K562 (cell line): Measurements from ENCODE around the gene GATB. TPM values are rescaled to one million over a fixed set of nuclear protein-coding genes. Genes with fewer than 3 reads are reported as not detected.

Source experiments
- CXXC5 ChIP-seq: fragments of 250-450 bp; sonication (Bioruptor Pico); IDR thresholded peaks from 2 replicates; pipeline ENCODE4 v1.8.0; 2022; ENCODE audit warnings: inconsistent platforms, mild to moderate bottlenecking, moderate library complexity
- DMBX1 ChIP-seq: fragments of 250-450 bp; sonication (Bioruptor Pico); IDR thresholded peaks from 2 replicates; pipeline ENCODE4 v1.8.0; 2022; ENCODE audit warnings: inconsistent platforms, mild to moderate bottlenecking, moderate library complexity, borderline replicate concordance
- HNRNPK ChIP-seq: fragments of 200-400 bp; formaldehyde crosslinking; IDR thresholded peaks from one replicate; pipeline ENCODE4 v1.6.1; 2018; ENCODE audit warnings: mild to moderate bottlenecking, low read depth, low read length; ENCODE audit not compliant: poor library complexity, severe bottlenecking
- NR2F6 ChIP-seq: fragments of 450-650 bp; formaldehyde crosslinking; IDR thresholded peaks from 2 replicates; pipeline ENCODE4 v1.4.0; 2020; ENCODE audit warnings: mild to moderate bottlenecking
- RBBP5 ChIP-seq: fragments of 200-600 bp; sonication (generic); IDR thresholded peaks from 2 replicates; pipeline ENCODE4 v1.6.1; 2012; ENCODE audit warnings: borderline replicate concordance, mild to moderate bottlenecking, low read length, control low read depth, inconsistent platforms; ENCODE audit not compliant: insufficient read depth, poor library complexity, severe bottlenecking
- RBM34 ChIP-seq: fragments of 200-400 bp; formaldehyde crosslinking; IDR thresholded peaks from 2 replicates; pipeline ENCODE4 v1.6.1; 2018; ENCODE audit warnings: low read length, borderline replicate concordance; ENCODE audit not compliant: insufficient read depth
- TAF9B ChIP-seq: fragments of 450-650 bp; IDR thresholded peaks from 2 replicates; pipeline ENCODE4 v1.6.1; 2018; ENCODE audit warnings: mild to moderate bottlenecking; ENCODE audit not compliant: partially characterized antibody
- TOE1 ChIP-seq, 2 experiments: fragments of 450-650 bp in 1 of 2; sonication (generic) in 1 of 2; formaldehyde crosslinking in 1 of 2; IDR thresholded peaks; 2 replicates each; pipeline versions ENCODE4 v1.7.1 to v1.8.0; 2016 to 2022; ENCODE audit warnings: borderline replicate concordance in 2 of 2, mild to moderate bottlenecking in 2 of 2, antibody characterized with exemption in 1 of 2, inconsistent platforms in 1 of 2, low read depth in 1 of 2, missing genetic modification reagents in 1 of 2, moderate library complexity in 1 of 2
- ZEB2 ChIP-seq: fragments of 450-650 bp; IDR thresholded peaks from 2 replicates; pipeline ENCODE4 v1.6.1; 2016
- ZNF143 ChIP-seq: sonication (generic); formaldehyde crosslinking; IDR thresholded peaks from 2 replicates; pipeline ENCODE4 v1.9.0; 2022; ENCODE audit warnings: mild to moderate bottlenecking, missing genetic modification reagents
- ZNF316 ChIP-seq: fragments of 450-650 bp; IDR thresholded peaks from 2 replicates; pipeline ENCODE4 v1.6.1; 2016
- ZNF644 ChIP-seq: fragments of 200-800 bp; sonication (Bioruptor generic); IDR thresholded peaks from 2 replicates; pipeline ENCODE4 v1.6.1; 2016; ENCODE audit warnings: low read depth, missing genetic modification characterization, missing compliant biosample characterization
- polyA plus RNA-seq, 8 experiments: library from polyadenylated mRNA; depleted of rRNA in 4 of 8; stranded (reverse) in 5 of 8; unstranded in 3 of 8; fragments of >200 nt; fragmentation: Nextera tagmentation in 2 of 8; fragmentation: Illumina TruSeq in 1 of 8; extraction: Ambion mirVana in 2 of 8; extraction: Trizol in 1 of 8; gene quantifications; 2 replicates each; pipeline versions ENCODE4 v1.2.1 to v1.2.3, GENCODE V29; 2011 to 2014; ENCODE audit warnings: inconsistent platforms in 1 of 8, missing spikeins in 1 of 8
- total RNA-seq, 7 experiments: library from RNA; depleted of rRNA in 6 of 7; stranded (reverse); fragments of >200 nt in 6 of 7; fragmentation: Illumina TruSeq in 2 of 7; extraction: Trizol in 2 of 7; gene quantifications; 2 replicates each; pipeline versions ENCODE4 v1.2.1 to v1.2.3, GENCODE V29; 2011 to 2021; ENCODE audit warnings: low replicate concordance in 1 of 7
- TF ChIP-seq, protein P1 (sequence below): sonication (generic); formaldehyde crosslinking; IDR thresholded peaks from 2 replicates; pipeline ENCODE4 v1.8.0; 2022; ENCODE audit warnings: mild to moderate bottlenecking, missing genetic modification reagents
- TF ChIP-seq, protein P2 (sequence below): IDR thresholded peaks from 2 replicates; pipeline ENCODE4 v1.6.1; 2011; ENCODE audit warnings: borderline replicate concordance, low read depth, mild to moderate bottlenecking, moderate library complexity, low read length; ENCODE audit not compliant: insufficient read depth, poor library complexity, severe bottlenecking
- TF ChIP-seq, protein P3 (sequence below): fragments of 450-650 bp; IDR thresholded peaks from 2 replicates; pipeline ENCODE4 v1.6.1; 2014; ENCODE audit warnings: low read depth, mild to moderate bottlenecking, moderate library complexity, borderline replicate concordance
- TF ChIP-seq, protein P4 (sequence below): sonication (generic); formaldehyde crosslinking; IDR thresholded peaks from 2 replicates; pipeline ENCODE4 v1.8.1; 2022; ENCODE audit warnings: missing genetic modification reagents
- TF ChIP-seq, protein P5 (sequence below), 2 experiments: fragments of 200-800 bp in 1 of 2; sonication (Bioruptor generic) in 1 of 2; sonication (generic) in 1 of 2; formaldehyde crosslinking in 1 of 2; IDR thresholded peaks in 1 of 2; conservative IDR thresholded peaks in 1 of 2; 2 replicates each; pipeline versions ENCODE4 v1.5.0 to v1.6.1; 2016 to 2020; ENCODE audit warnings: missing compliant biosample characterization in 1 of 2, missing genetic modification characterization in 1 of 2, missing genetic modification reagents in 1 of 2

GATB gene
- total and polyA plus RNA-seq, 9 of the 15 experiments (the other 6 are each of a cell fraction or from before 2014, with no cell fraction given), result 15.3 to 31.8 (median 26.2) TPM

DNA sequence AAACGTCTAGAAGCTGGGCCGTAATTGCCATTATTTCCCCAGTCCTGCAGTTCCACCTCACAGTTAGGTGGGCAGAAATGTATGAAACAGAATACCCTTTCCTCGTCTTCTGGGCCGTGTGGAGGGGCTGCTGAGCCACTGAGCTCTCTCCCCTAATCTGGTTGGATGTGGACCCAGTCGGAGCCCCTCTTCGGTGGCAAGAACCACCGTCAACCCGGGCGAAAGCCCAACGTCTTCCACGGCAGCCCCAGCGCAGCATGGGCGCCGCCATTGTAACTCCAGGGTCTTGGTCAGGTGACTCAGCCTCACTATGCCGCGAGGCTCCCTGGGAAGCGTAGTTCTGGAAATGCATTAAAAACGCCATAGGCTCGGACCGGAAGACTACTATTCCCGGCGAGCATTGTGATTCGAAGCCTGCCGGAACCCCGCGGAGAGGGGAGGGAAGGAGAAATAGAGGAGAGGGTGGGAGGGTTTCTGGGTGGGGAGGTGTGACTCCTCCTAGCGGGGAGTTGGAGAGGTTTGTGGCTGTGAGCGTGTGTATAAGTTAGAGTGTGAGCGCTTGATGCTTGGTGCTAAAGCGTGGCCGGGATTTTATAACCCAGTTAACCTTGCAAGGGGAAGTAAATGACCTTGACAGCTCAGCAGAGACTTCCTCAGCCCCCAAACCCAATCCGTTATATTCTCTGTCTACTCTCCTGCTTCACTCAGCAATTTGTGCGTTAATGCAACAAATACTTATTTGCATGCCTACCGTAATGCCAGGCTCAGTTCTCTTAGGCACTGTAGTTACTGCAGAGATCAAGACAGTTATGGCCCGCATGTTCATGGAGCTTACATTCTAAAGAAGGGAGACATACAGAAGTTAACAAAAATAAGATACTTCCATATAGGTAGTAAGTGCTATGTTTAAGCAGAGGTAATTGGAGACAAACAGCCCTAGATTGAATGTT lies at the start of gene GATB (continued):
- TF ChIP-seq, protein P1, sequence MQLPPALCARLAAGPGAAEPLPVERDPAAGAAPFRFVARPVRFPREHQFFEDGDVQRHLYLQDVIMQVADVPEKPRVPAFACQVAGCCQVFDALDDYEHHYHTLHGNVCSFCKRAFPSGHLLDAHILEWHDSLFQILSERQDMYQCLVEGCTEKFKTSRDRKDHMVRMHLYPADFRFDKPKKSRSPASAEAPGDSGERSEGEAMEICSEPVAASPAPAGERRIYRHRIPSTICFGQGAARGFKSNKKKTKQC (CRISPR knock-in tag), result peak; percentile 70; the same call in 1 of the 2 replicates
- no peak for TF ChIP-seq NR2F6 (CRISPR knock-in tag)
- no peak for TF ChIP-seq RBM34
- TF ChIP-seq CXXC5, result peak; percentile 53; the same call in 1 of the 2 replicates
- peak; percentile 88 for TF ChIP-seq ZNF644 (tag)
- peak; percentile 72 for TF ChIP-seq RBBP5
- TF ChIP-seq, protein P2, sequence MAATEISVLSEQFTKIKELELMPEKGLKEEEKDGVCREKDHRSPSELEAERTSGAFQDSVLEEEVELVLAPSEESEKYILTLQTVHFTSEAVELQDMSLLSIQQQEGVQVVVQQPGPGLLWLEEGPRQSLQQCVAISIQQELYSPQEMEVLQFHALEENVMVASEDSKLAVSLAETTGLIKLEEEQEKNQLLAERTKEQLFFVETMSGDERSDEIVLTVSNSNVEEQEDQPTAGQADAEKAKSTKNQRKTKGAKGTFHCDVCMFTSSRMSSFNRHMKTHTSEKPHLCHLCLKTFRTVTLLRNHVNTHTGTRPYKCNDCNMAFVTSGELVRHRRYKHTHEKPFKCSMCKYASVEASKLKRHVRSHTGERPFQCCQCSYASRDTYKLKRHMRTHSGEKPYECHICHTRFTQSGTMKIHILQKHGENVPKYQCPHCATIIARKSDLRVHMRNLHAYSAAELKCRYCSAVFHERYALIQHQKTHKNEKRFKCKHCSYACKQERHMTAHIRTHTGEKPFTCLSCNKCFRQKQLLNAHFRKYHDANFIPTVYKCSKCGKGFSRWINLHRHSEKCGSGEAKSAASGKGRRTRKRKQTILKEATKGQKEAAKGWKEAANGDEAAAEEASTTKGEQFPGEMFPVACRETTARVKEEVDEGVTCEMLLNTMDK, result peak; percentile 71
- no peak for TF ChIP-seq HNRNPK
- TF ChIP-seq, protein P3, sequence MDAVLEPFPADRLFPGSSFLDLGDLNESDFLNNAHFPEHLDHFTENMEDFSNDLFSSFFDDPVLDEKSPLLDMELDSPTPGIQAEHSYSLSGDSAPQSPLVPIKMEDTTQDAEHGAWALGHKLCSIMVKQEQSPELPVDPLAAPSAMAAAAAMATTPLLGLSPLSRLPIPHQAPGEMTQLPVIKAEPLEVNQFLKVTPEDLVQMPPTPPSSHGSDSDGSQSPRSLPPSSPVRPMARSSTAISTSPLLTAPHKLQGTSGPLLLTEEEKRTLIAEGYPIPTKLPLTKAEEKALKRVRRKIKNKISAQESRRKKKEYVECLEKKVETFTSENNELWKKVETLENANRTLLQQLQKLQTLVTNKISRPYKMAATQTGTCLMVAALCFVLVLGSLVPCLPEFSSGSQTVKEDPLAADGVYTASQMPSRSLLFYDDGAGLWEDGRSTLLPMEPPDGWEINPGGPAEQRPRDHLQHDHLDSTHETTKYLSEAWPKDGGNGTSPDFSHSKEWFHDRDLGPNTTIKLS, result peak; percentile 48; the same call in 1 of the 2 replicates
- peak; percentile 90 for TF ChIP-seq ZNF143 (CRISPR knock-in tag)
- TF ChIP-seq TOE1 (IDR thresholded peaks at IDR 0.05; ENCODE audit: borderline replicate concordance), result peak; percentile 85
- no peak for TF ChIP-seq TOE1 (CRISPR knock-in tag; IDR thresholded peaks at IDR 0.05; ENCODE audit: borderline replicate concordance, low read depth)
- no peak for TF ChIP-seq ZNF316
- TF ChIP-seq, protein P4, sequence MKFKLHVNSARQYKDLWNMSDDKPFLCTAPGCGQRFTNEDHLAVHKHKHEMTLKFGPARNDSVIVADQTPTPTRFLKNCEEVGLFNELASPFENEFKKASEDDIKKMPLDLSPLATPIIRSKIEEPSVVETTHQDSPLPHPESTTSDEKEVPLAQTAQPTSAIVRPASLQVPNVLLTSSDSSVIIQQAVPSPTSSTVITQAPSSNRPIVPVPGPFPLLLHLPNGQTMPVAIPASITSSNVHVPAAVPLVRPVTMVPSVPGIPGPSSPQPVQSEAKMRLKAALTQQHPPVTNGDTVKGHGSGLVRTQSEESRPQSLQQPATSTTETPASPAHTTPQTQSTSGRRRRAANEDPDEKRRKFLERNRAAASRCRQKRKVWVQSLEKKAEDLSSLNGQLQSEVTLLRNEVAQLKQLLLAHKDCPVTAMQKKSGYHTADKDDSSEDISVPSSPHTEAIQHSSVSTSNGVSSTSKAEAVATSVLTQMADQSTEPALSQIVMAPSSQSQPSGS (CRISPR knock-in tag), result no peak
- TF ChIP-seq TAF9B, result peak; percentile 59
- no peak; the same call in 1 of the 2 replicates for TF ChIP-seq DMBX1 (CRISPR knock-in tag)
- TF ChIP-seq, protein P5, sequence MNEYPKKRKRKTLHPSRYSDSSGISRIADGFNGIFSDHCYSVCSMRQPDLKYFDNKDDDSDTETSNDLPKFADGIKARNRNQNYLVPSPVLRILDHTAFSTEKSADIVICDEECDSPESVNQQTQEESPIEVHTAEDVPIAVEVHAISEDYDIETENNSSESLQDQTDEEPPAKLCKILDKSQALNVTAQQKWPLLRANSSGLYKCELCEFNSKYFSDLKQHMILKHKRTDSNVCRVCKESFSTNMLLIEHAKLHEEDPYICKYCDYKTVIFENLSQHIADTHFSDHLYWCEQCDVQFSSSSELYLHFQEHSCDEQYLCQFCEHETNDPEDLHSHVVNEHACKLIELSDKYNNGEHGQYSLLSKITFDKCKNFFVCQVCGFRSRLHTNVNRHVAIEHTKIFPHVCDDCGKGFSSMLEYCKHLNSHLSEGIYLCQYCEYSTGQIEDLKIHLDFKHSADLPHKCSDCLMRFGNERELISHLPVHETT (CRISPR knock-in tag; conservative IDR thresholded peaks at IDR 0.05 in 1 of 2, IDR thresholded peaks at IDR 0.05 in 1 of 2), result peak in 1 of 2 experiments; percentile 79; a peak in 2 of 4 replicates
- TF ChIP-seq ZEB2, result no peak
